Thymus (tissue), 14 donors: Measurements from ENCODE around the gene UBE2C. TPM values are rescaled to one million over a fixed set of nuclear protein-coding genes. Genes with fewer than 3 reads are reported as not detected.
"Not testable (repeated sequence)": the region's sequence is repeated elsewhere in the genome, so short reads cannot be mapped to it uniquely, and the experiment has no call there.

Experiments
- DNase-seq, 9 donors: peaks; one replicate each; pipeline ENCODE4 v3.0.0-alpha.2; 2013; ENCODE audit warnings: low spot score in 9 of 9, low read depth in 6 of 9, missing footprints in 1 of 9
- H3K27ac ChIP-seq, 2 donors: one replicate each; pipeline ENCODE4 v1.5.1; 2013; ENCODE audit warnings: control low read depth in 1 of 2, low read depth in 1 of 2, low read length in 1 of 2, mild to moderate bottlenecking in 1 of 2, moderate library complexity in 1 of 2
- H3K27me3 ChIP-seq, 2 donors: one replicate each; pipeline ENCODE4 v1.5.1; 2013; ENCODE audit warnings: low read length in 1 of 2; ENCODE audit not compliant: control insufficient read depth in 2 of 2, insufficient read depth in 1 of 2
- H3K36me3 ChIP-seq, 2 donors: one replicate each; pipeline ENCODE4 v1.5.1; 2013; ENCODE audit warnings: low read length in 1 of 2, mild to moderate bottlenecking in 1 of 2, moderate library complexity in 1 of 2; ENCODE audit not compliant: control insufficient read depth in 2 of 2, insufficient read depth in 2 of 2
- H3K4me1 ChIP-seq, 2 donors: one replicate each; pipeline ENCODE4 v1.5.1; 2013; ENCODE audit warnings: low read length in 2 of 2; ENCODE audit not compliant: control insufficient read depth in 2 of 2, insufficient read depth in 2 of 2
- H3K4me3 ChIP-seq, 2 donors: one replicate each; pipeline ENCODE4 v1.5.1; 2013; ENCODE audit warnings: low read length in 2 of 2, control low read depth in 1 of 2, mild to moderate bottlenecking in 1 of 2
- H3K9me3 ChIP-seq, 2 donors: one replicate each; pipeline ENCODE4 v1.5.1; 2013; ENCODE audit warnings: low read length in 1 of 2, mild to moderate bottlenecking in 1 of 2; ENCODE audit not compliant: control insufficient read depth in 2 of 2, insufficient read depth in 1 of 2
- WGBS: extraction: QIAGEN DNeasy Blood & Tissue Kit; methylation state at CpG from one replicate; pipeline ENCODE4 v1.1.7; 2013; 5-methylcytosine and 5-hydroxymethylcytosine counted together
- long read RNA-seq, 10 donors: transcript quantifications; one replicate each; lab custom pipeline, GENCODE V29; 2026
- polyA plus RNA-seq: library from polyadenylated mRNA; stranded (reverse); fragments of 200-250 nt; gene quantifications from one replicate; pipeline ENCODE4 v1.2.3, GENCODE V29; 2013
- total RNA-seq: library from RNA; stranded (reverse); fragments of 120-200 nt; gene quantifications from one replicate; pipeline ENCODE4 v1.2.4, GENCODE V29; 2013
- donor health status: healthy.

Gene UBE2C
- 112 TPM for total RNA-seq
- 25.1 TPM for polyA plus RNA-seq
- long read RNA-seq, donor 1, transcript UBE2C-204 (6 exons, 850 nt): major isoform, 12 of 12 reads
- long read RNA-seq, donor 1, partial matches to known transcripts: 0 of 12 reads
- long read RNA-seq, donor 1, other reads (novel, unspliced or antisense): 0 of 12 reads
- long read RNA-seq, donor 2, transcript UBE2C-204 (6 exons, 850 nt): major isoform, 110 of 141 reads
- long read RNA-seq, donor 2, partial matches to known transcripts: 6 of 141 reads
- long read RNA-seq, donor 2, other reads (novel, unspliced or antisense): 18 of 141 reads
- long read RNA-seq, donor 3, transcript UBE2C-204 (6 exons, 850 nt): major isoform, 98 of 167 reads
- long read RNA-seq, donor 3, partial matches to known transcripts: 47 of 167 reads
- long read RNA-seq, donor 3, other reads (novel, unspliced or antisense): 11 of 167 reads
- long read RNA-seq, donor 4, transcript UBE2C-204 (6 exons, 850 nt): major isoform, 30 of 57 reads
- long read RNA-seq, donor 4, transcript UBE2C-203 (5 exons, 665 nt): minor isoform, 6 of 57 reads
- long read RNA-seq, donor 4, partial matches to known transcripts: 18 of 57 reads
- long read RNA-seq, donor 4, other reads (novel, unspliced or antisense): 0 of 57 reads
- long read RNA-seq, donor 5, transcript UBE2C-204 (6 exons, 850 nt): major isoform, 76 of 120 reads
- long read RNA-seq, donor 5, partial matches to known transcripts: 21 of 120 reads
- long read RNA-seq, donor 5, other reads (novel, unspliced or antisense): 13 of 120 reads
- long read RNA-seq, donor 6, transcript UBE2C-204 (6 exons, 850 nt): major isoform, 51 of 58 reads
- long read RNA-seq, donor 6, partial matches to known transcripts: 0 of 58 reads
- long read RNA-seq, donor 6, other reads (novel, unspliced or antisense): 0 of 58 reads
- long read RNA-seq, donor 7, transcript UBE2C-204 (6 exons, 850 nt): major isoform, 81 of 112 reads
- long read RNA-seq, donor 7, partial matches to known transcripts: 20 of 112 reads
- long read RNA-seq, donor 7, other reads (novel, unspliced or antisense): 5 of 112 reads
- long read RNA-seq, donor 8, transcript UBE2C-204 (6 exons, 850 nt): major isoform, 43 of 44 reads
- long read RNA-seq, donor 8, partial matches to known transcripts: 0 of 44 reads
- long read RNA-seq, donor 8, other reads (novel, unspliced or antisense): 0 of 44 reads
- long read RNA-seq, donor 9, transcript UBE2C-204 (6 exons, 850 nt): major isoform, 69 of 87 reads
- long read RNA-seq, donor 9, partial matches to known transcripts: 8 of 87 reads
- long read RNA-seq, donor 9, other reads (novel, unspliced or antisense): 6 of 87 reads
- long read RNA-seq, donor 10, transcript UBE2C-203 (5 exons, 665 nt): minor isoform, 6 of 77 reads
- long read RNA-seq, donor 10, transcript UBE2C-204 (6 exons, 850 nt): major isoform, 64 of 77 reads
- long read RNA-seq, donor 10, partial matches to known transcripts: 5 of 77 reads
- long read RNA-seq, donor 10, other reads (novel, unspliced or antisense): 0 of 77 reads

DNA sequence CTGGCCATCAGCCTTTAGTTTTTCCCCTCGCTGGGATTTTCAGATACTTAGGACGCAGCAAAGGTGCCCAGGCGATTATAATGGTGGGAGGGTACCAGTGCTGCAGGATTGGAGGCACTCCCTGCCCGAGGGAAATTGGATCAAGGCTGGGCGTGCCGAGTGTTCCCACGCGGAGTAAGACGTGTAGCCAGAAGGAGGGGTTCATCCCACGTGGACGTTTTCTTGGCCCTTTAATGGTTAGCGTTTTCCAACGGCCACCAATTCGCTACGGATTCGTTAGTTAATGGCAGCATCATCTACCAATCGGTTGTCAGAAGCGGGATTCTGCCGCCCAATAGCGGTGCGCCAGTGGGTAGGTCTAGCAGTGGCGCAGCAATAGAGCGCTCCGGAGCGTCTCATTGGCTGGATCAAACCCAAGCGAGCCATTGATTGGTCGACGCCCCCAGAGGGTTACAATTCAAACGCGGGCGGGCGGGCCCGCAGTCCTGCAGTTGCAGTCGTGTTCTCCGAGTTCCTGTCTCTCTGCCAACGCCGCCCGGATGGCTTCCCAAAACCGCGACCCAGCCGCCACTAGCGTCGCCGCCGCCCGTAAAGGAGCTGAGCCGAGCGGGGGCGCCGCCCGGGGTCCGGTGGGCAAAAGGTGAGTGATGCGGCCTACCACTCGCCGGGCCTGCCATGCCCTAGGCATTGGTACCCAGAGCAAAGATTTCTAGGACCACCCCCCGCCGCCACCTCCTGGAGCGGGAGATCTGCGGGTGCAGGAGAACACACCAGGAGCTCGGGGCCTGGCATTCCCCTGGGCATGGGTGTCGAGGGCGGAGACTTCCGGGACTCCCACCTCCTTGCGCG lies at the start of gene UBE2C:
Gene UBE2C (plus strand): TSS at position 488 of the 849 bp plus-strand sequence. CDS start 52 bp downstream, at position 540.
- Histone ChIP-seq H3K4me1 (peaks cover 14 to 20% of the 10 kb centered on the region in 2 donors), H3K27me3 (no peaks in the 10 kb centered on the region), H3K36me3 (peaks cover 56 to 57% of the 10 kb centered on the region in 2 donors), H3K27ac (peak within 1 kb of the TSS in 1 of 2 donors; percentile 71), H3K4me3 (peak within 1 kb of the TSS; percentile 66 to 87), H3K9me3 (peaks cover 0 to 8% of the 10 kb centered on the region in 2 donors)
- 3% methylated on average over 65 of the region's 65 CpGs for WGBS
- peak; percentile 82 to 98 (median 90) for DNase-seq

DNA sequence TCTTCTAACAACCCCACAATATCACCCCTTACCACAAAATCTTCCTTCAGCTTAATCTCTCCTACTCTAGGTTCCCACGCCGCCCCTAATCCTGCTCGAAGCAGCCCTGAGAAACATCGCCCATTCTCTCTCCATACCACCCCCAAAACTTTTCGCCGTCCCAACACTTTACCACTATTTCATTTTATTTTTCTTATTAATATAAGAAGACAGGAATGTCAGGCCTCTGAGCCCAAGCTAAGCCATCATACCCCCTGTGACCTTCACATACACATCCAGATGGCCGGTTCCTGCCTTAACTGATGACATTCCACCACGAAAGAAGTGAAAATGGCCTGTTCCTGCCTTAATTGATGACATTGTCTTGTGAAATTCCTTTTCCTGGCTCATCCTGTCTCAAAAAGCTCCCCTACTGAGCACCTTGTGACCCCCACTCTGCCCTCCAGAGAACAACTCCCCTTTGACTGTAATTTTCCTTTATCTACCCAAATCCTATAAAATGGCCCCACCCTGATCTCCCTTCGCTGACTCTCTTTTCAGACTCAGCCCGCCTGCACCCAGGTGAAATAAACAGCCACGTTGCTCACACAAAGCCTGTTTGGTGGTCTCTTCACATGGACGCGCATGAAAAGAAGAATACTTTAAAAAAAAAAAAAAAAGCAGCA lies 47.7 kb upstream of the UBE2C start:
- not testable (repeated sequence) for H3K27ac ChIP-seq, H3K36me3 ChIP-seq, H3K27me3 ChIP-seq, H3K4me3 ChIP-seq, DNase-seq, H3K4me1 ChIP-seq, H3K9me3 ChIP-seq
- WGBS: 95% methylated on average over 13 of the region's 13 CpGs

DNA sequence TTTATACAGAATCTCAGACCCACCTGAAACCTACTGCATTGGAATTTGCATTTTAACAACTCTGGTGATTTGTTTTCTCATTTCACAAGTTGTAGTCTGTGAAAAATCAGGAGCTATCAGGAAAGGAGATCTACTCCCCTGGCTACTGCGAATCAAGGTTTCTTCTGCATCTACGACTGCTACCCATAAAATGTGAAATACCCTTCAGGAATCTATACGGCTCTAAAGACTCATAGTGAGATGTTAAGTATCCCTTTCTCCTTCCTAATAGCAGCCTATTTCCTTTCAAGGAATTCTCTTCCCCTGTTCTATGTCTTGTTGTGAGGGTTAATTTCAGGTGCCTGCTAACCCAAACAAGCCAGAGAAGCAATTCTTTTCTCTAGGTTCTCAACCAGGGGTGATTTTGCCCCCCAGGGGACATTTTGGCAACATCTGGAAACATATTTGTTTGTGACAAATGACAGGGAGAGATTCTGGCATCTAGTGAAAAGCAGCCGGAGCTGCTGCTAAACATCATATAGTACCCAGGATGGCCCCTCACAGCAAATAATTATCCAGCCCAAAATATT lies 47.1 kb upstream of the UBE2C start:
- no peaks in the 10 kb centered on the region for H3K36me3 ChIP-seq
- H3K27me3 ChIP-seq: peaks cover 0 to 3% of the 10 kb centered on the region in 2 donors
- H3K4me3 ChIP-seq: no peak overlapping the region
- no peak for DNase-seq
- H3K9me3 ChIP-seq: no peaks in the 10 kb centered on the region
- H3K4me1 ChIP-seq: no peaks in the 10 kb centered on the region
- 94% methylated on average over 4 of the region's 4 CpGs for WGBS
- H3K27ac ChIP-seq: no peak overlapping the region

DNA sequence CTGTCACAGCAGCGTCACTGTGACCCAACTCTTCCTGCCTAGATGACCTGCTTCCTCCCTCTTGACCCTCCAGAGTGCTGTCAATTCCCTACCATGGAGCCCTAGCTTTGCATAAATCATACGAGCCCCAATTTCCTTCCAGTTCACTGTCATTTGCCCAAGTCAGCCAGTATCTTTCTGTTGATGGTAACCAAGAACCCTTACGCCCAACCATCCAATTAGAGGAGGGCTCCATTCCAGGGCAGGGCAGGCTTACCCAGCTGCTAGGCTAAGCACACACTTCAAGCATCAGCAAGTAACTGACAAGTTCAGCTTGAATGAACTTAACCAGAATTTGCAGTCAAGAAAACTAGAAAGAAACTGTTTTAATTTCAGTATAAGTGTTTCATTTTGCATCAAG lies 46.5 kb upstream of the UBE2C start:
- no peak for DNase-seq
- Histone ChIP-seq H3K27me3 (peaks cover 0 to 3% of the 10 kb centered on the region in 2 donors), H3K36me3 (no peaks in the 10 kb centered on the region), H3K27ac (no peak overlapping the region), H3K9me3 (no peaks in the 10 kb centered on the region), H3K4me3 (no peak overlapping the region), H3K4me1 (no peaks in the 10 kb centered on the region)
- WGBS: 85% methylated on average over 3 of the region's 3 CpGs

DNA sequence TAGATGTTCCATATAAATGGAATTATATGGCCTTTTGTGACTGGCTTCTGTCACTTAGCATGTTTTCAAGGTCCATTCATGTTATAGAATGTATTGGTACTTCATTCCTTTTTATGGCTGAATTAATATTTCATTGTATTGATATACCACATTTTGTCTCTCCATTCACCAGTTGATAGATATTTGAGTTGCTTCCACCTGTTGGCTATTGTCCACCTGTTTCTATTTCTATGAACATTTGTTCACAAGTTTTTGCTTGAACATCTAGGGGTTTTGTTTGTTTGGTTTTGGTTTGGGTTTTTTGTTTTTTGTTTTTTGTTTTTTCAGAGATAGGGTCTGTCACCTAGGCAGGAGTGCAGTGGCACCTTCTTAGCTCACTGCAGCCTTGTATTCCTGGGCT lies 44.0 kb upstream of the UBE2C start:
- Histone ChIP-seq H3K4me1 (no peaks in the 10 kb centered on the region), H3K27ac (no peak overlapping the region), H3K36me3 (no peaks in the 10 kb centered on the region), H3K9me3 (no peaks in the 10 kb centered on the region), H3K4me3 (no peak overlapping the region), H3K27me3 (peaks cover 0 to 3% of the 10 kb centered on the region in 2 donors)
- no peak for DNase-seq

DNA sequence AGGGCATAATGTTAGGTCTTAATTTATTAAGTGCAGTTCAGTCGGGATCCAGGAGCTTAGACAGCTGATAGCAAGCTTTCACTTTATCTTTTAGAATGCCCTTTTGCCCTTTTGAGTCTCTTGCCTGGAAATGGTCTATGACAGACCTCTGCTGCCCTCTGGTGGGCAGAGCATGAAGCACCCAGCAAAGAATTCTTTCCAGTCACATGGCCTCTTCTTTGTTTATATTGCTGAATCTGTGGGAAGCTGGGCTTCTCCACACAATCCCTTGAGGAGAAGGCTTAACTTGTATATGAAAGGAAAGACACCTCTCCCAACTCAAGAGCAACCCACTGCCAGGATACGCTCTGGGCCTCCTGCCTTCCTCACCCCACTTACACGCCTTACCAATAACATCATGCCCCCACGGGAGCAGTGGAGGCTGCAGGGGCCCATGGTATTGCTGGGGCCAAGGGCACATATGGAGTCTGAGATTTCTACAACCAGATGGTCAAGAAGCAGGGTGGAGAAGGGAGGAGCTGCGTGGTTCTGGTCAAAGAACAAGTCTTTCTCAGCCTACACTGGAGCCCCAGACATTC lies 41.2 kb upstream of the UBE2C start:
- DNase-seq: peak; percentile 34 to 87 (median 75)
- Histone ChIP-seq H3K9me3 (no peaks in the 10 kb centered on the region), H3K27me3 (no peaks in the 10 kb centered on the region), H3K36me3 (no peaks in the 10 kb centered on the region), H3K4me1 (no peaks in the 10 kb centered on the region), H3K4me3 (no peak overlapping the region), H3K27ac (no peak overlapping the region)
- 58% methylated on average over 5 of the region's 5 CpGs for WGBS

DNA sequence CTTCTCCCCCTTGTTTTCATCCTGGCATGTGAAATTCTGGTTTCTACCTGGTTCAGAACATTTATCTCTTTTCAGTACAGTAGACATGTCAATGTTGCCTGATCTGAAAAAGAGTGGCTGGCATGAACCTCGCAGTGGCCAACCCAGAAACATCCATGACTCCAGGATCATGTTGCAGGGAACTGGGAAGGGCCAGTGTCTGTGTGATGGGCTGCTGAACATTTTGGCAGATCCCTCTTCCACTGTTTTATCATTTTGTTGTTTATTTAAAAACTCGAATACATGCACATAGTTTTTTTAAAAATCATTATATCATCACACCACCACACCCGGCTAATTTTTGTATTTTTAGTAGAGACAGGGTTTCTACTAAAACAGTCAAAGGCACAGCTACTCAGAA lies 39.8 kb upstream of the UBE2C start:
- 87% methylated on average over 3 of the region's 3 CpGs for WGBS
- Histone ChIP-seq H3K9me3 (no peaks in the 10 kb centered on the region), H3K4me1 (no peaks in the 10 kb centered on the region), H3K36me3 (no peaks in the 10 kb centered on the region), H3K27ac (no peak overlapping the region), H3K4me3 (no peak overlapping the region), H3K27me3 (peaks cover 0 to 3% of the 10 kb centered on the region in 2 donors)
- DNase-seq: no peak
